NCI-H82 treated with DMSO at 0.1 percent for 48 hours (cell line): ENCODE data around the gene JARID2.

Experiments used
- DNase-seq: peaks from one replicate; lab custom pipeline; 2025; ENCODE audit not compliant: unreplicated experiment; lab: John Stamatoyannopoulos, UW

The JARID2 gene

DNA sequence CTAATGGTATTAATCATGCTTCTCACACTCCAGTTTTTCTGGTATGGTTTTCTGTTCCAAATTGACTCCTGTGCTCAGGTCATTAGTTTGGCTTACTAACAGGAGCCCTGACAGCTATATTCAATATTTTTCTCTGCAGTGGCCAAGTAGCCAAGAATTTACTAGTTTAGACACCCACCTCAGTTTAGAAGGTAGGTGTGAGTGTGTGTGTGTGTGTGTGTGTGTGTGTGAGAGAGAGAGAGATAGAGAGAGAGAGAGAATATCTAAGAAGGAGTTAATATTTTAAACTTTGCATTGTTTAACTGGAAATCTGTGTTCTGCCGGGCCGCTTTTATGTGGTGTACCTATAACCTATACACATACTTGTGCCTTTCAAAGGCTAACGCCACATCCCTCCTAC lies 18.5 kb downstream of the JARID2 start:
- no peak for DNase-seq

GRCh38 chr6:15264902-15265761 lies 19.3 kb downstream of the JARID2 start:
- no peak for DNase-seq

- DNase-seq: no peak
These were observed 19.9 kb downstream of the JARID2 start for GRCh38 chr6:15265787-15266186.

GRCh38 chr6:15266423-15266996 lies 20.6 kb downstream of the JARID2 start:
- DNase-seq: no peak

DNA sequence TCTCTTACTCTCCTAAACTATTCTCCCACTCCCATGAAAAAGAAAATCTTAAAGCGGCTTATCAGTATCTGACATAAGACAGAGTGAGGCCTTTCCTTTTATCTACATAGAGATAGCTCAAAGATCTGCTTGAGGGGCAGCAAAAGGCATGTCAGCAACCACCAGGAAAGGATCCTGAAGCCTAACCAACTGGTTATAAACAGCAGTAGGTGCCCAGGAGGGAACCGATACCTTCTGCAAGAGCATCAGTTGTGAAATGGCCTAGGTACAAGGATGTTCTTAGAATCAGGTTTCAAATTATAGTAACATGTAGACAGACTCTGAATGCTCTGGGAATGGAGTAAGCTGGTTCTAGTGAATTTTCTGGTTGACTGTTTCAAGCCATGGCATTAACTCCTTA lies 21.4 kb downstream of the JARID2 start:
- DNase-seq: no peak

DNA sequence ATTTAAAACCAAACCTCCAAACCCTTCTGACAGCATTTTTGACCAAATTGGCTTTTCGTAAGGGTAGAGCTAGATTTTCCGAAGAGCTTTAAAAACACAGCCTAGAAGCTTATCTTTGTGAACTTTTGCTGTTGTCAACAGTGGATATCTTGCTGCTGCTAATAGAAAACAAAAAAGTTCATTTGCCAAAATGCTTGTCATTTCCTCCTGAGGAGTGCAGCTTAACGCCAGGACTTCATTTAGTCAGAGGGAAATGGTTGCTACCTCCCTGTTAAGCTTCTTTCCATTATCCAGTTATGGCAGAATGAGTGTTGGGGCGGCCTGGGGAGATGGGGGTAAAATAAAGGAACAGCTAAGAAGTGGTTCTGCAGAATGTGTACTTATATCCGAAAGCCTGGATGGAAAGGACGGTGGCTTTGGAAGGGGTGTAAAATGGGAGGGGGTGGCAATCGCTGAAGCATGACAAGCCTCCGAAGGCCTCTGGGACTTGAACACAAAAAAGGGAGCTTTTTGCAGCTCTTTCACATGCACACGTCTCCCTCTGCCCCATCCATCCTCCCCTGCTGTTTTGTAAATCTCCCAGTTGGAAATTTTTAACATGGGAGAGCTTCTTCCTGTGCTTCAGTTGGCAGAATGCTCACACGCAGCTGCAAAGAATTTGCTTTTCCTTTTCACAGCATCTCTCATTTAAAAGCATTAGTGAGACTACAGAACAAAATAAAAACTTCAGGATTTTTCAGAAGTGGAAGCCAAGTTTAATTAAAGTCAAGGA lies 22.5 kb downstream of the JARID2 start:
- DNase-seq: no peak

- no peak for DNase-seq
These were observed 23.1 kb downstream of the JARID2 start for GRCh38 chr6:15269011-15269410.

DNA sequence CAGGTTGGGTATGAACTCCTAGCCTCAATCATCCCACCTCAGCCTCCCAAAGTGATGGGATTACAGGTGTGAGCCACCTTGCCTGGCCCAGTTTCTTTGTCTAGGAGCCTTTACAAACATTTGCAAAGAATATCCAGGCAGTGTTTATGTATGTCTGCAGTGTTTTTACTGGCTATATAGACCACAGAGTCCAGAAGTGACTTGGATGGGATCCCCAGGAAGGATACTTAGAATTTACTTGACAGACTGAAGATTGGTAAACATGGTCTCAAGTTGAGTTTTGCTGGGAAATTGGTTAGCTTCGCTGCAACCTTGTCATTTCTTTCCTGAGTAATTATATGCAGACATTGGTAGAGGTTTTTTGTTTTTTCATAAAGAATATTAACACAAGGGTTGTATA lies 23.8 kb downstream of the JARID2 start:
- DNase-seq: no peak

DNA sequence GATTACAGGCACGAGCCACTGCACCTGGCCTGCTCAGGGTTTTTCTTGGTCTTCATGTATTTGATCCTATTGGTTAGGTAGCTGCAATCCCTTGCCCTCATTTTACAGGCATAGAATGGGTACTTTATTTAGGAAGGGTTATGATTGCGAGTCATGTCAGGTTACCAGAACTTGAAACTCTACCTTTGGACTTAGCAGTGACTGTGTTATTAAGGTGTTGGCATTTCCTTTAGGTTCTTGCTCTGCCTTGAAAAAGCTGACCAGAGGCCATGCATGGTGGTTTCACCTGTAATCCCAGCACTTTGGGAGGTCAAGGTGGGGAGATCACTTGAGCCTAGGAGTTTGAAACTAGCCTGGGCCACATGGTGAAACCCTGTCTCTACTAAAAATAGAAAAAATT lies 24.5 kb downstream of the JARID2 start:
- no peak for DNase-seq

GRCh38 chr6:15272562-15272961 lies 26.7 kb downstream of the JARID2 start:
- no peak for DNase-seq

GRCh38 chr6:15274692-15275387 lies 29.0 kb downstream of the JARID2 start:
- no peak for DNase-seq

- DNase-seq: no peak
These were observed 30.4 kb downstream of the JARID2 start for GRCh38 chr6:15276036-15276985.

GRCh38 chr6:15279047-15279661 lies 33.3 kb downstream of the JARID2 start:
- no peak for DNase-seq

DNA sequence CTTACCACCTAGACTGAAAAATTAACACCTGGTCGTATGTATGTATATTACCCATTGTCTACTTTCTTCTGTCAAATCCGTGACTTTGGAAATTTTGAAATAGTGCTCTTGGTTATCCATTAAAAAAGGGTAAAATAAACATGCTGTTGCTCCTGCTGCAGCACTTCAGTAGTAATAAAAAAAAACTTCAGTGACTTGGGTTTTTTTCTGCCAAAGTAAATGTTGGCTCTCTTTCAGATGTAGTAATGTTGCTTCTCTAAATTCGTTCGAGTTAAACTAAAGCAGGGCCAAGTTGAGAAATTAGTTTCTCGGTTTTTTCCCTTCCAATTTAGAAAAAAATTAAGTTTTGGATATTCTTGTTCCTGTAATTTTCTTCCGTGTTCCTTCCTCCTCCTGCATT lies 34.2 kb downstream of the JARID2 start:
- DNase-seq: no peak

- DNase-seq: no peak
These were observed 35.1 kb downstream of the JARID2 start for GRCh38 chr6:15280961-15281360.

- no peak for DNase-seq
These were observed 36.5 kb downstream of the JARID2 start for GRCh38 chr6:15282334-15282733.

- no peak for DNase-seq
These were observed 38.1 kb downstream of the JARID2 start for GRCh38 chr6:15283986-15284361.

DNA sequence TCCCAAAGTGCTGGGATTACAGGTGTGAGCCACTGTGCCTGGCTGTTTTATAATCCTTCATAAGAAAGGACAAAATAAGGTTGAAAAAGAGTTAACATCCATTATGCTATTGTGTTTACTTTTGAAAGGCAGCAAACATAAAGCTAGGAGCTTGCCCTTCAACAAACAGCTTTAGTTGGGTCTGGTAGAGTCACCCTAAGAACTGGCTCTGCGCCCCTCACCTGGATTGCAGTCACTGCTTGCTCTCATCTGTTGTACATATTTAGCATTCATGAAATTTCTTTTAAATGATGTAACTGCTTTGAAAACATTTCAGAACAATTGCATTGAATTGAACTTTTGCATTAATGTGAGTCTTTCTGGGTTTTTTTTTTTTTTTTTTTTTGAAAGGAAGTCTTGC lies 38.9 kb downstream of the JARID2 start:
- no peak for DNase-seq

DNA sequence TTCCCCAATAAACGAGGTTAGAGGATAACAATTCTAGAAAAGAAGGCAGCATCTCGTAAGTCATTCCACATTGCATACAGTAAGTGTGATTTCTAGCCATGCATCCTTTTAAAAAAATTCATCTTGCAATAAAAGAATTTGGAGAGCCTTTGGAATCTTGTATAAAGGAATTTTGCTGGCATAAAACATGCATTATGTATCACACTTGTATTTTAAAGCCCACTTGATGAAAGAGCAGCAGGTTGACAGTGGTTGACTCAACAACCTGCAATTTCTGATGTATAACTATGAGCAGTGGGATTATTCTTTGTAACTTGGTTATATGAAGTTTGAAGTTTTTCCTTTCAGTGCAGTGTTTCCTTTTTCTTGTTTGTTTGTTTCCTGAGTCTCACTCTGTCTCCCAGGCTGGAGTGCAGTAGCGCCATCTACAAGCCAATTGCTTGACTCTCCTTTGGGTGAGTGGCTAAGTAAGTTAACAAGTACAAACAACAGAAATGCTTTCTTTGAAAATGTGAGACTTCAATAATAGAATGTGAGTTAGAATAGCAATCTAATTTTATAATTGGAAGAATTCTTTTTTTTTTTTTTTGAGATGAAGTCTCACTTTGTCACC lies 39.9 kb downstream of the JARID2 start:
- DNase-seq: no peak
